AG10803 (cell line): ENCODE results near the gene PHKA2.

ENCODE experiments used
- DNase-seq: peaks from one replicate; pipeline ENCODE4 v3.0.0; 2010; ENCODE audit warnings: low read depth
- H3K4me3 ChIP-seq: 2 replicates; pipeline ENCODE4 v1.5.1; 2011; ENCODE audit warnings: mild to moderate bottlenecking, low read length, control low read depth
- CTCF ChIP-seq: conservative IDR thresholded peaks from 2 replicates; pipeline ENCODE4 v1.5.1; 2011; ENCODE audit warnings: mild to moderate bottlenecking, low read length, control low read depth, inconsistent platforms

The PHKA2 gene

GRCh38 chrX:19007868-19008267 is 24.0 kb upstream of the PHKA2 start:
- TF ChIP-seq CTCF, result no peak
- DNase-seq, result no peak
- no peak overlapping the region for H3K4me3 ChIP-seq

DNA sequence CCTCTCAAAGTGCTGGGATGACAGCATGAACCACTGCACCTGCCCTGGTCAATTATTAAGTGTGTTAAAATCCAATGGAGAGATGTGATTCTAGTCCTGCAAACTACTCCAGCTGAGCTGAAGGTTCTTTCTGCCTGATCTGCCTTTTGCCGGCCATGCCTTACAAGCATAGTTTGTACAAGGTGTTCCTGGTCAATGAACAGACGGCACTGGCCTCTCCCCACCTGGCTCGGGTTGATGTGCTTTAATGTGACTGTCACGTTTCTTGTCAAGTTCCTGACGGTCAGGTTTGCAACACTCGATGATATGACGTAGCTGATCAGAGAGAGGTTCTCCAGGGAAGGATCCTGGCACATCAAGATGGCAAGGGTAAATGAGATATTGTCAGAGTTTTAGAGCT is 23.1 kb upstream of the PHKA2 start:
- no peak for TF ChIP-seq CTCF
- no peak overlapping the region for H3K4me3 ChIP-seq
- no peak for DNase-seq

DNA sequence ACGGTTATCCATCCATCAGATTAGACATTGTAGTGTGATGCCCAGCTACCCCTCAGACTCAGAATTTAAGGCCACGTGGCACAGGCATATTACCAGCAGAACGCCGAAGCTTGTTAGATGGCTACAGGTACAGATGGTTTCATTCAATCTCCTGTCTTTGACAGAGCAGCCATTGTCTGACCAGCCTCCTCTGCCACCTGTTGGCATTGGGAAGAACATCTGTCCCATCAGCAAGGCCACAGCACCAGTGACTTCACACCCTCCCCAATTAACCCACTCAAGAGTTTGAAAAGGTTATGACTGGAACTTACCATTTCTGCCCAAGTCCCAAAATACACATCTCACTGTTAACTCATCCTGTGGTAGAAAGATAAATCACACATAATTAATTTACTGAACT is 22.0 kb upstream of the PHKA2 start:
- no peak overlapping the region for H3K4me3 ChIP-seq
- DNase-seq, result no peak
- TF ChIP-seq CTCF, result no peak

GRCh38 chrX:19003756-19004155 is 19.8 kb upstream of the PHKA2 start:
- no peak overlapping the region for H3K4me3 ChIP-seq
- no peak for TF ChIP-seq CTCF
- DNase-seq, result no peak

GRCh38 chrX:18998653-18999052 is 14.7 kb upstream of the PHKA2 start:
- no peak overlapping the region for H3K4me3 ChIP-seq
- no peak for DNase-seq
- no peak for TF ChIP-seq CTCF

DNA sequence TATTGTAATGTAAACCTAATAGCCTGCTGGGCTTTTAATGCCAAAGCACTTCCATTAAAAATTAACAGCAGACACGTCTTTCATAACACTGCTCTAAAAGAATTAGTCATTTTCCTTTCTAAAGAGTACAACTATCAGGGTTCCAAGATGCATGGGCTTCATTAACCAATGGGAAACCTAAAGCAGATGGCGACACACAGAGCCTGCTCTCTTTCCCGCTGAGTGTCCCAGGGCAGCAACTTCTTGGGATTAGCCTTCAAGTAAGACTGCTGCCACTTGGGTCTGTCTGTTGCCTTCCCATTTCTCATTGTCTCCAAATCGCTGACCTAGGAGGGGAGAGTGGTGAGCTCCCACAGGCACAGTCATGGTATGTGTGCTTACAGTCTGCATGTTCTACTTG is 14.0 kb upstream of the PHKA2 start:
- peak; percentile 38 for DNase-seq
- H3K4me3 ChIP-seq, result no peak overlapping the region
- TF ChIP-seq CTCF, result no peak

- no peak overlapping the region for H3K4me3 ChIP-seq
- no peak for DNase-seq
- no peak for TF ChIP-seq CTCF
Observed at GRCh38 chrX:18996536-18996935, 12.6 kb upstream of the PHKA2 start.
